ENCODE results near the gene SIGMAR1. TPM values are rescaled to one million over a fixed set of nuclear protein-coding genes. Genes with fewer than 3 reads are reported as not detected.
"Not testable (repeated sequence)": the region's sequence is repeated elsewhere in the genome, so short reads cannot be mapped to it uniquely, and the experiment has no call there.

SIGMAR1 gene
- total RNA-seq, 2 experiments from 2014 or later, result 66.7 to 66.9 TPM

DNA sequence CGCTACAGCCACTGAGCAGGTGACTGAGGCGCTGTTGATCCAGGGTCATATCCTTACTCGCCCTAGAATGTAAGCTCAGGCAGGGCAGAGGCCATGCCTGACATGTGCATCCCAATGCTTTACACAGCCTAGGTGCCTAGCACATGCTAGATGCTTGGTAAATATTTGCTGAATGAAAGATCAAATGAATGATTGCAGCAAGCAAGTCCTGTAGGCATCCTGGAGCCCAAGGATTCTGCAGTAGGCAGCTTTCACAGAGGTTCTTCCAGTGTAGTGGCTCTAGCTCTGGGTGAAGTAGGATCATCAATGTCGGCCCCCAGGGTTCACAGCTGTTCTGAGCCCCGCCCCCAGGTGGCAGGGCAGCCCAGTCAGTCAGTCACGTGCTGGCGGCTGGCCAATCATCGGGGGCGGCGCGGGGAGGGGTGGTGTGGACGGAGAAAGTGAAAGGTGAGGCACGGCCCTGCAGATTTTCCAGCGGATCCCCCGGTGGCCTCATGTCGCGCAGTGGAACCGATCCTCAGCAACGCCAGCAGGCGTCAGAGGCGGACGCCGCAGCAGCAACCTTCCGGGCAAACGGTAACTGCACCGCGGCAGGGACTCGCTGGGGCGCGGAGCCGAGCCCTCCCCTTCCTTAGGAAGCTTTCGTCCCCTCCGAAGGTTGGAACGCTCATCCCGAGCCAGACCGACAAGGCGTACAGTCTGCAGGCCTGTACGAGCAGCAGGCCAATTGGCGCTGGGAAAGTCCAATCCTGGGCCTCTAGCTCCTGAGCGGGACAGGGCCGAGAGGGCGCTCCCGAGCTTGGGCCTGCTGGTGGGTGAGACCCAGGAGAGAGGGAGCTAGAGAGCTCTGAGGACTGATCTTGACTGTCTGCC, 8.9 kb upstream of the SIGMAR1 start, which contains the start of gene GALT:
TSS of gene GALT (plus strand) at position 465 of the 873 bp plus-strand sequence. CDS start at position 495, 30 bp downstream.
- ATAC-seq (peak; percentile 90), DNase-seq (peak; percentile 98)
- POLR2A ChIA-PET, result interaction anchor here (1.1 to 5.1 kb wide), 7 partner anchors 9 to 26 kb away, joined by 4 to 45 read pairs (median 8); partner anchors contain the start of genes DCTN3 and SIGMAR1
- Mint-ChIP-seq H3K27me3 (ENCODE audit: low read depth) (no peaks in the 10 kb centered on the region), H3K4me1 (ENCODE audit: low read depth) (peaks cover 36% of the 10 kb centered on the region), H3K27ac (peak within 1 kb of the TSS; percentile 88), H3K9me3 (ENCODE audit: insufficient read depth) (no peaks in the 10 kb centered on the region), H3K36me3 (ENCODE audit: low read depth) (peaks cover 28% of the 10 kb centered on the region), H3K4me3 (peak within 1 kb of the TSS; percentile 91)
- CTCF ChIA-PET, result interaction anchor here (0.6 to 6.9 kb wide), 13 partner anchors 10 to 468 kb away, joined by 3 to 156 read pairs (median 5); partner anchors contain the start of genes ATOSB, CCL27, DCTN3 and RPP25L

DNA sequence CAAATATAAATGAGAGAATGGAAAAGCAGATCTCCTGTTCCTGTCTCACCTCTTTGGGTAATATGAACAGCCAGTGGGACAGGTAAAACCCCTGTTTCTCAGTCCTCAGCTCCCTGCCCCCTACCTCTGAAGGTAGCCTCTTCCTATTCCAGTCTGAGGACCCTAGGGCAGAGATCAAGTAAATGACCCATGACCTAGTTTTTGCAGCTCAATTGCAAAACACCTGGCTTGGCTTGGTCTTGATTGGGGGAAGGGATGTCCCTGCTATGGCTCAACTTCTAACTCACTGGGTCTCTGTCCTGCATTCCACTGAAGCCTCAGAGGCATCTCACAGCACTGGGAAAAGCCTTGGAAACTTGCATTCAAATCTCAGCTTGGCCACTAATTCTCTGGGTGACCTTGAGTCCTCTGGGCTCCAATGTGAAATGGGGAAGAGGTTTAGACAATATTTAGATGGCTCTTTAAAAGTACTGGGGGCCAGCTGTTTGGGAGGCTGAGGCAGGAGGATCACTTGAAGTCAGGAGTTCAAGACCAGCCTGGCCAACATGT, 7.3 kb upstream of the SIGMAR1 start:
- Mint-ChIP-seq H3K36me3 (ENCODE audit: low read depth) (peaks cover 27% of the 10 kb centered on the region), H3K27me3 (ENCODE audit: low read depth) (no peaks in the 10 kb centered on the region), H3K9me3 (ENCODE audit: insufficient read depth) (no peaks in the 10 kb centered on the region), H3K4me1 (ENCODE audit: low read depth) (peaks cover 33% of the 10 kb centered on the region), H3K4me3 (no peak overlapping the region), H3K27ac (no peak overlapping the region)
- no peak for ATAC-seq
- no peak for DNase-seq
- POLR2A ChIA-PET, result interaction anchor here (1.1 to 5.1 kb wide), 2 partner anchors 11 to 25 kb away, joined by 3 to 27 read pairs; partner anchors contain the start of gene DCTN3
- CTCF ChIA-PET, result interaction anchor here (0.8 to 6.9 kb wide), 6 partner anchors 10 to 58 kb away, joined by 3 to 156 read pairs (median 4); partner anchors contain the start of genes CCL27, RPP25L and SIGMAR1

DNA sequence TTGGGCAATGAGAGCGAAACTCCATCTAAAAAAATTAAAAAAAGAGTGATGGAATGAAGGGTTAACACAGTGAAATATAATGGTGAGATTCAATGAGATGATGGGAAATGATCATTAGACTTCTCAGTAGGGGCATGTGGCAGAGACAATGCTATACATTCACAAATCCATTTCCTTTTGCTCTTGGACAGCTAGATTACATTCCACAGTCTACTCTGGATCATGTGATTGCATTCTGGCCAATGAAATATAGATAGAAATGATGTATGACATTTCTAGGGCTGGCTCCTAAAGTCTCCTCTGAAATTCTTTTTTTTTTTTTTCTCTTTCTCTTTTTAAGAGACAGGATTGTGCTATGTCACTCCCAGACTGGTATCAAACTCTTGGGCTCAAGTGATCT, 5.1 kb upstream of the SIGMAR1 start:
- CTCF ChIA-PET, result interaction anchor here (0.8 to 6.9 kb wide), 3 partner anchors 8 to 25 kb away, joined by 3 to 156 read pairs (median 6); partner anchors contain the start of gene SIGMAR1
- no peak overlapping the region for H3K27ac Mint-ChIP-seq
- peaks cover 25% of the 10 kb centered on the region for H3K4me1 Mint-ChIP-seq (ENCODE audit: low read depth)
- ATAC-seq, result no peak
- H3K4me3 Mint-ChIP-seq, result no peak overlapping the region
- peaks cover 8% of the 10 kb centered on the region for H3K36me3 Mint-ChIP-seq (ENCODE audit: low read depth)
- POLR2A ChIA-PET, result interaction anchor here (0.7 to 0.8 kb wide), 3 partner anchors 13 to 594 kb away, joined by 3 read pairs; partner anchors contain the start of genes DCTN3 and UBAP2
- no peak for DNase-seq
- H3K27me3 Mint-ChIP-seq (ENCODE audit: low read depth), result no peaks in the 10 kb centered on the region
- H3K9me3 Mint-ChIP-seq (ENCODE audit: insufficient read depth), result no peaks in the 10 kb centered on the region

DNA sequence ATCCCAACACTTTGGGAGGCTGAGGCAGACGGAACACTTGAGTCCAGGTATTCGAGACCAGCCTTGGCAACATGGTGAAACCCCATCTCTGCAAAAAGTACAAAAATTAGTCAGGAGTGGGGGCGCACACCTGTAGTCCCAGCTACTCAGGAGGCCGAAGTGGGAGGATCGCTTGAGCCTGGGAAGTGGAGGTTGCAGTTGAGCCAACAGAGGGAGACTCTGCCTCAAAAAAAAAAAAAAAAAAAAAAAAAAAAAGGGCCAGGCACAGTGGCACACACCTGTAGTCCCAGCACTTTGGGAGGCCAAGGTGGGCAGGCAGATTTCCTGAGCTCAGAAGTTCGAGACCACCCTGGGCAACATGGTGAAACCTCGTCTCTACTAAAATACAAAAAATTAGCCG, 1.7 kb upstream of the SIGMAR1 start:
- H3K27me3 Mint-ChIP-seq (ENCODE audit: low read depth); H3K27ac Mint-ChIP-seq; H3K9me3 Mint-ChIP-seq (ENCODE audit: insufficient read depth); POLR2A ChIA-PET; H3K4me3 Mint-ChIP-seq; DNase-seq; ATAC-seq: not testable (repeated sequence)
- CTCF ChIA-PET, result interaction anchor here (2.5 to 8.9 kb wide), 3 partner anchors 16 to 63 kb away, joined by 19 to 171 read pairs (median 131); partner anchors contain the start of genes DCTN3 and RPP25L
- Mint-ChIP-seq H3K4me1 (ENCODE audit: low read depth) (peaks cover 33% of the 10 kb centered on the region), H3K36me3 (ENCODE audit: low read depth) (peaks cover 19% of the 10 kb centered on the region)

GRCh38 chr9:34638138-34638445, 505 bp upstream of the SIGMAR1 start:
- H3K9me3 Mint-ChIP-seq (ENCODE audit: insufficient read depth), result no peaks in the 10 kb centered on the region
- no peak for DNase-seq
- H3K4me3 Mint-ChIP-seq, result peak overlapping the region; percentile 85
- H3K36me3 Mint-ChIP-seq (ENCODE audit: low read depth), result peaks cover 19% of the 10 kb centered on the region
- no peaks in the 10 kb centered on the region for H3K27me3 Mint-ChIP-seq (ENCODE audit: low read depth)
- ChIA-PET POLR2A (interaction anchor here (0.7 to 2.9 kb wide), 11 partner anchors 9 to 27 kb away, joined by 3 to 45 read pairs (median 7); partner anchors contain the start of genes CCL27, DCTN3, GALT and RPP25L), CTCF (interaction anchor here (1.0 to 9.0 kb wide), 13 partner anchors 8 to 137 kb away, joined by 3 to 171 read pairs (median 5); partner anchors contain the start of genes CCL27, DCTN3, GALT and RPP25L)
- H3K27ac Mint-ChIP-seq, result peak overlapping the region; percentile 87
- peaks cover 38% of the 10 kb centered on the region for H3K4me1 Mint-ChIP-seq (ENCODE audit: low read depth)
- no peak for ATAC-seq

GRCh38 chr9:34636791-34637355, 714 bp downstream of the SIGMAR1 start:
- peak; percentile 35 for DNase-seq
- Mint-ChIP-seq H3K27me3 (ENCODE audit: low read depth) (no peaks in the 10 kb centered on the region), H3K36me3 (ENCODE audit: low read depth) (peaks cover 19% of the 10 kb centered on the region), H3K9me3 (ENCODE audit: insufficient read depth) (no peaks in the 10 kb centered on the region), H3K4me1 (ENCODE audit: low read depth) (peaks cover 38% of the 10 kb centered on the region), H3K4me3 (peak overlapping the region; percentile 85), H3K27ac (peak overlapping the region; percentile 87)
- POLR2A ChIA-PET, result interaction anchor here (1.0 to 3.8 kb wide), 9 partner anchors 10 to 28 kb away, joined by 4 to 45 read pairs (median 10); partner anchors contain the start of genes DCTN3, GALT and RPP25L
- no peak for ATAC-seq
- CTCF ChIA-PET, result interaction anchor here (1.3 to 9.0 kb wide), 13 partner anchors 9 to 233 kb away, joined by 3 to 171 read pairs (median 7); partner anchors contain the start of genes DCTN3, GALT and RPP25L

- no peak for DNase-seq
- peak overlapping the region; percentile 85 for H3K4me3 Mint-ChIP-seq
- peaks cover 19% of the 10 kb centered on the region for H3K36me3 Mint-ChIP-seq (ENCODE audit: low read depth)
- peaks cover 3% of the 10 kb centered on the region for H3K27me3 Mint-ChIP-seq (ENCODE audit: low read depth)
- no peak overlapping the region for H3K27ac Mint-ChIP-seq
- no peaks in the 10 kb centered on the region for H3K9me3 Mint-ChIP-seq (ENCODE audit: insufficient read depth)
- ATAC-seq, result no peak
- ChIA-PET POLR2A (interaction anchor here (1.1 to 3.8 kb wide), 3 partner anchors 14 to 67 kb away, joined by 3 to 19 read pairs (median 11); partner anchors contain the start of genes DCTN3 and RPP25L), CTCF (interaction anchor here (1.5 to 9.0 kb wide), 7 partner anchors 10 to 232 kb away, joined by 4 to 171 read pairs (median 51); partner anchors contain the start of genes CCL27, DCTN3, GALT and RPP25L)
- peaks cover 38% of the 10 kb centered on the region for H3K4me1 Mint-ChIP-seq (ENCODE audit: low read depth)
Observed at GRCh38 chr9:34635556-34635955, 2.0 kb downstream of the SIGMAR1 start.

- H3K27me3 Mint-ChIP-seq (ENCODE audit: low read depth), result peaks cover 12% of the 10 kb centered on the region
- DNase-seq (no peak), ATAC-seq (no peak)
- peaks cover 19% of the 10 kb centered on the region for H3K36me3 Mint-ChIP-seq (ENCODE audit: low read depth)
- H3K9me3 Mint-ChIP-seq (ENCODE audit: insufficient read depth), result no peaks in the 10 kb centered on the region
- peaks cover 40% of the 10 kb centered on the region for H3K4me1 Mint-ChIP-seq (ENCODE audit: low read depth)
- ChIA-PET POLR2A (interaction anchor here (1.1 to 3.8 kb wide), 3 partner anchors 13 to 68 kb away, joined by 3 to 19 read pairs (median 11); partner anchors contain the start of genes DCTN3 and RPP25L), CTCF (interaction anchor here (0.7 to 9.0 kb wide), 20 partner anchors 11 to 355 kb away, joined by 3 to 171 read pairs (median 6); partner anchors contain the start of genes CCL27, DCTN3, DNAJB5 and ENHO)
- no peak overlapping the region for H3K4me3 Mint-ChIP-seq
- no peak overlapping the region for H3K27ac Mint-ChIP-seq
Observed at GRCh38 chr9:34634551-34635248, 2.9 kb downstream of the SIGMAR1 start.

DNA sequence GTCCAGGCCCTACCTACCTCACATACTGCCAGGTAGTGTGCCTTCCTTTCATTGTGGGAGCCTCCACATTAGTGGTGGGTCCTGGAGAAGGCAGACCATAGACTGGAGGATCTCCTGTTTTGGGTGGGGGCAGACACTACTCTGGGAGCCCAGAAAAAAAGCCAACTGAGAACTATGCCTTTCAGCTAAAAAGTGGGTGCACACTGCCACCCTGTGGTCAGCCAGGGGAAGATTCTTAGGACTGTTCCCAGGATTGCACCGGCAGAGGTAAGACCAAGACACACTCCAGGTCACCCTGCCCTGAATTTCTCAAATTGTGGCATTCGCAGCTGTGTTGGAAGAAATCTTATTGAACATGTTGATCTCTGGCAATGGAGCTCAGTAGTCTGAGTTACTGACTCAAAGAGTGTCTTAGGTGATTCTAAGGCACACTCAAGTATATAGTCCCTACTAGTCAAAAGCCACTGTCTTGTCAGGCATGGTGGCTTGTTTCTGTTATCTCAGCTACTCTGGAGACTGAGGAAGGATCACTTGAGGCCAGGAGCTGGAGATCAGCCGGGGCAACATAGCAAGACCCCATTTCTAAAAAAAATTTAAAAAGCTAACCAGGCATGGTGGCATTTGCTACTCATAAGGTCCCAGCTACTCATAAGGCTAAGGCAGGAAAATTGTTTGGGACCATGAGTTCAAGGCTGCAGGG, 3.6 kb downstream of the SIGMAR1 start:
- Mint-ChIP-seq H3K27me3 (ENCODE audit: low read depth) (peaks cover 19% of the 10 kb centered on the region), H3K27ac (no peak overlapping the region), H3K4me3 (no peak overlapping the region), H3K9me3 (ENCODE audit: insufficient read depth) (no peaks in the 10 kb centered on the region), H3K36me3 (ENCODE audit: low read depth) (peaks cover 19% of the 10 kb centered on the region), H3K4me1 (ENCODE audit: low read depth) (peaks cover 44% of the 10 kb centered on the region)
- ChIA-PET CTCF (interaction anchor here (0.7 to 9.0 kb wide), 21 partner anchors 11 to 356 kb away, joined by 3 to 171 read pairs (median 5); partner anchors contain the start of genes CCL27, DCTN3, DNAJB5 and ENHO), POLR2A (interaction anchor here (1.1 to 3.8 kb wide), 3 partner anchors 13 to 69 kb away, joined by 3 to 19 read pairs (median 11); partner anchors contain the start of genes DCTN3 and RPP25L)
- peak; percentile 22 for ATAC-seq
- DNase-seq, result peak; percentile 82

DNA sequence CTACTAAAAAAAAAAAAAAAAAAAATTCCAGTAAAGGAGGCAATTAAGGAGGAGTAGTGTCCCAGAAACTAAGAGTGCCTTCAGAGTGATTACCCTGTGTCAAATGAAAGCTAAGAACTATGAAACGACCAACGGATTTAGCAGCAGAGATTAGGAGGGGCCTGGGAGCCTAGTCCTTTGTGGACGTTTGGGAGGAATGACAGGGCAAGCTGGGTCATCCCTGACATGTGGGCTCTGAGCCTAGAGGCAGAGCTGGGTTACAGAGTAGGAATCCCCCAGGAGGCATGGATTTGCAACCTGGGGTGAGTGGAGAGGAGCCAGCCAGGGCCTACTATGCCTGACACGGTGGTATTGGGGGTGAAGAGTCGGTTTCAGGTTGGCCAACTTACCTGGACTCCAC, 4.4 kb downstream of the SIGMAR1 start:
- H3K27ac Mint-ChIP-seq, result no peak overlapping the region

More for the DNA sequence above, 4.4 kb downstream of the SIGMAR1 start:
- H3K36me3 Mint-ChIP-seq (ENCODE audit: low read depth), result peaks cover 19% of the 10 kb centered on the region
- DNase-seq (no peak), ATAC-seq (no peak)
- H3K9me3 Mint-ChIP-seq (ENCODE audit: insufficient read depth), result no peaks in the 10 kb centered on the region
- ChIA-PET CTCF (interaction anchor here (0.7 to 9.0 kb wide), 14 partner anchors 10 to 229 kb away, joined by 3 to 171 read pairs (median 7); partner anchors contain the start of genes CCL27, DCTN3, FAM219A and GALT), POLR2A (interaction anchor here (2.2 to 3.8 kb wide), 2 partner anchors 12 to 21 kb away, joined by 11 to 19 read pairs; partner anchors contain the start of genes DCTN3 and RPP25L)
- H3K4me3 Mint-ChIP-seq, result no peak overlapping the region
- peaks cover 41% of the 10 kb centered on the region for H3K4me1 Mint-ChIP-seq (ENCODE audit: low read depth)
- peaks cover 24% of the 10 kb centered on the region for H3K27me3 Mint-ChIP-seq (ENCODE audit: low read depth)
